ENCODE results near the gene PNMT.

- TF ChIP-seq CTCF (conservative IDR thresholded peaks at IDR 0.05; ENCODE audit: low read length) (no peak), EZH2phosphoT487 (IDR thresholded peaks at IDR 0.05; ENCODE audit: borderline replicate concordance, low read depth, low read length) (no peak)
These were observed 31.5 kb downstream of the PNMT start, which contains the start of gene ERBB2 for GRCh38 chr17:39699818-39700147.
